ENCODE data around the gene EFCAB14. TPM values are rescaled to one million over a fixed set of nuclear protein-coding genes. Genes with fewer than 3 reads are reported as not detected.
"Not testable (repeated sequence)": the region's sequence is repeated elsewhere in the genome, so short reads cannot be mapped to it uniquely, and the experiment has no call there.

The EFCAB14 gene
- total and polyA plus RNA-seq, 9 of the 15 experiments (the other 6 are each of a cell fraction or from before 2014, with no cell fraction given), result 7.3 to 49.0 (median 37.3) TPM

DNA sequence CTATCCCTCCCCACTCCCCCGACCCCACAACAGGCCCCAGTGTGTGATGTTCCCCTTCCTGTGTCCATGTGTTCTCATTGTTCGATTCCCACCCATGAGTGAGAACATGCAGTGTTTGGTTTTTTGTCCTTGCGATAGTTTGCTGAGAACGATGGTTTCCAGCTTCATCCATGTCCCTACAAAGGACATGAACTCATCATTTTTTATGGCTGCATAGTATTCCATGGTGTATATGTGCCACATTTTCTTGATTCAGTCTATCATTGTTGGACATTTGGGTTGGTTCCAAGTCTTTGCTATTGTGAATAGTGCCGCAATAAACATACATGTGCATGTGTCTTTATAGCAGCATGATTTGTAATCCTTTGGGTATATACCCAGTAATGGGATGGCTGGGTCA lies 56.0 kb downstream of the EFCAB14 start:
- CTCF ChIA-PET (ENCODE audit: low intra/inter-chr PET ratio), result interaction anchor here (0.7 kb wide), 1 partner anchor 61 kb away, joined by 6 read pairs; no protein-coding TSS in a partner anchor
- H3K9me3 ChIP-seq (replicated peaks; ENCODE audit: control insufficient read depth, insufficient read depth, low read depth, low read length); H3K4me3 ChIP-seq; BruUV-seq (replicated peaks); FAIRE-seq; H3K27ac ChIP-seq (ENCODE audit: extremely low read depth, low read depth, low read length); H3K9me1 ChIP-seq (ENCODE audit: control insufficient read depth, insufficient read depth, low read length); H3K9ac ChIP-seq (ENCODE audit: insufficient read depth in 1 of 2, low read depth in 2 of 2, low read length in 2 of 2); H3K4me1 ChIP-seq (replicated peaks in 1 of 2; ENCODE audit: control insufficient read depth in 2 of 2, insufficient read depth in 2 of 2, low read length in 2 of 2); ATAC-seq; H2AFZ ChIP-seq (ENCODE audit: low read depth, low read length); H3K4me2 ChIP-seq (ENCODE audit: insufficient read depth, low read length); intact Hi-C loops (cut with micrococcal nuclease); H3K27me3 ChIP-seq (ENCODE audit: control insufficient read depth in 2 of 2, insufficient read depth in 2 of 2, low read length in 2 of 2); in situ Hi-C loops (cut with MboI); H4K20me1 ChIP-seq (replicated peaks; ENCODE audit: control insufficient read depth, insufficient read depth, low read length); DNase-seq (ENCODE audit: extremely low read depth in 1 of 4, low spot score in 3 of 4): not testable (repeated sequence)
- TF ChIP-seq ZNF146 (CRISPR knock-in tag; IDR thresholded peaks at IDR 0.05; ENCODE audit: unreplicated experiment) (peak; percentile 24), BCOR (IDR thresholded peaks at IDR 0.05) (peak; percentile 15; the same call in 1 of the 2 replicates)
- peaks cover 12% of the 10 kb centered on the region for H3K79me2 ChIP-seq (ENCODE audit: control insufficient read depth, insufficient read depth, low read length)
- H3K36me3 ChIP-seq (ENCODE audit: control insufficient read depth, insufficient read depth, low read length), result peaks cover 18% of the 10 kb centered on the region
- WGBS (ENCODE audit: insufficient coverage, low coverage, missing lambda C conversion rate), result 93% methylated on average over 4 of the region's 5 CpGs
- POLR2A ChIA-PET, result interaction anchor here (1.0 kb wide), 1 partner anchor 12 kb away, joined by 4 read pairs; no protein-coding TSS in a partner anchor

DNA sequence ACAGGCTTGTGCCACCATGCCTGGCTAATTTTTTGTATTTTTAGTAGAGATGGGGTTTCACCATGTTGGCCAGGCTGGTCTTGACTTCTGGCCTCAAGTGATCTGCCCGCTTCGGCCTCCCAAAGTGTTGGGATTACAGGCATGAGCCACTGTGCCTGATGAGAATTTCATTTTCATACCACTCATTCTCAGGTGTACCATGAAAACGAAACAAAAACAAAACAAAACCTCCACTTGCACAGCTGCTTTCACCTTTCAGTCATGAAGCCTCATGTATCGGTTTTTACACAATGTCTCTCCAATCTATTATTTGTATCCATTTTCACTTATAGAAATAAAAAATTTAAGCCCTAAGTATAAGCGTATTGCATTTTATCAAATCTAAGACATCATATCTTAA lies 58.8 kb downstream of the EFCAB14 start:
- H3K4me2 ChIP-seq (ENCODE audit: insufficient read depth, low read length); H3K79me2 ChIP-seq (ENCODE audit: control insufficient read depth, insufficient read depth, low read length); BruUV-seq (replicated peaks); H3K4me3 ChIP-seq; H3K27me3 ChIP-seq (ENCODE audit: control insufficient read depth in 2 of 2, insufficient read depth in 2 of 2, low read length in 2 of 2); H4K20me1 ChIP-seq (replicated peaks; ENCODE audit: control insufficient read depth, insufficient read depth, low read length); ATAC-seq; H3K27ac ChIP-seq (ENCODE audit: extremely low read depth, low read depth, low read length); H3K9me3 ChIP-seq (replicated peaks; ENCODE audit: control insufficient read depth, insufficient read depth, low read depth, low read length); FAIRE-seq; H3K9me1 ChIP-seq (ENCODE audit: control insufficient read depth, insufficient read depth, low read length); intact Hi-C loops (cut with micrococcal nuclease); H2AFZ ChIP-seq (ENCODE audit: low read depth, low read length); DNase-seq (ENCODE audit: extremely low read depth in 1 of 4, low spot score in 3 of 4); POLR2A ChIA-PET; H3K9ac ChIP-seq (ENCODE audit: insufficient read depth in 1 of 2, low read depth in 2 of 2, low read length in 2 of 2); H3K4me1 ChIP-seq (replicated peaks in 1 of 2; ENCODE audit: control insufficient read depth in 2 of 2, insufficient read depth in 2 of 2, low read length in 2 of 2); in situ Hi-C loops (cut with MboI): not testable (repeated sequence)
- CTCF ChIA-PET (ENCODE audit: low intra/inter-chr PET ratio), result interaction anchor here (0.9 kb wide), 1 partner anchor 38 kb away, joined by 3 read pairs; no protein-coding TSS in a partner anchor
- H3K36me3 ChIP-seq (ENCODE audit: control insufficient read depth, insufficient read depth, low read length), result peaks cover 33% of the 10 kb centered on the region
- 87% methylated on average over 5 of the region's 5 CpGs for WGBS (ENCODE audit: insufficient coverage, low coverage, missing lambda C conversion rate)

Measured in K562 (cell line).